ENCODE measurements around the gene CSH2. TPM values are rescaled to one million over a fixed set of nuclear protein-coding genes. Genes with fewer than 3 reads are reported as not detected.

Gene CSH2
- total RNA-seq, 1 experiment from 2014 or later = not detected

DNA sequence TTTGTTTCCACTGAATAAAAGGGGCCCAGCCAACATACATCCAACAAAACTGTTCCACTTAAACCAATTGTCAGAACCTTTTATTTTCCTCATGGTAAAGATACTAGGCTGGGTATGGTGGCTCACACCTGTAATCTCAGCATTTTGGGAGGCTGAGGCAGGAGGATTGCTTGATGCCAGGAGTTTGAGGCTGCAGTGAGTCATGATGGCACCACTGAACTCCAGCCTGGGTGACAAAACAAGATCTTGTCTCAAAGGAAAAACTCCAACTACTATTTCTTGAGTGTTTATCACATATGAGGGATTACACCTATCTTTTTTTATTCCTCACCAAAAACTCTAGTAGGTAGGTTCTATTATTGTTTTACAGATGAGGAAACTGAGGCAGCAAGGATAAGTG, 50.9 kb downstream of the CSH2 start:
- no peaks in the 10 kb centered on the region for H4K20me1 ChIP-seq (ENCODE audit: control insufficient read depth, insufficient read depth, insufficient read length)
- H3K79me2 ChIP-seq (ENCODE audit: insufficient read depth, low read length) = peaks cover 1% of the 10 kb centered on the region; the same call in 1 of the 2 replicates
- Mint-ChIP-seq H3K9me3 (no peaks in the 10 kb centered on the region; a peak in 1 of 5 replicates), H3K27ac (no peak overlapping the region), H3K36me3 (ENCODE audit: insufficient read depth in 1 of 3, low read depth in 3 of 3) (peaks cover 62 to 97% (median 84%) of the 10 kb centered on the region in 3 experiments), H3K4me3 (no peak overlapping the region), H3K27me3 (ENCODE audit: low read depth) (no peaks in the 10 kb centered on the region; the same call in 1 of the 2 replicates), H3K4me1 (peaks cover 6 to 7% of the 10 kb centered on the region in 2 experiments)
- H3K9me3 ChIP-seq (ENCODE audit: control insufficient read depth, low read depth, low read length) = no peaks in the 10 kb centered on the region
- no peak overlapping the region for H3K23ac ChIP-seq (ENCODE audit: insufficient read length, low read depth, low read length)
- H3K4me1 ChIP-seq (ENCODE audit: insufficient read depth, low read length) = no peaks in the 10 kb centered on the region
- H3K18ac ChIP-seq (ENCODE audit: insufficient read length, low read depth, low read length) = no peak overlapping the region
- no peak overlapping the region for H4K5ac ChIP-seq (ENCODE audit: insufficient read length, low read depth, low read length)
- H4K91ac ChIP-seq (ENCODE audit: insufficient read length, low read depth, low read length) = no peak overlapping the region
- no peak for DNase-seq
- H2AFZ ChIP-seq (ENCODE audit: low read length) = no peak overlapping the region
- H3K56ac ChIP-seq (ENCODE audit: insufficient read length, low read depth, low read length) = no peak overlapping the region
- no peak overlapping the region for H2AK5ac ChIP-seq (ENCODE audit: insufficient read length, low read length)
- H3K14ac ChIP-seq (ENCODE audit: insufficient read depth, low read length) = no peak overlapping the region
- no peak overlapping the region for H3K4me2 ChIP-seq (ENCODE audit: insufficient read depth, insufficient read length, low read length)
- H4K8ac ChIP-seq (replicated peaks; ENCODE audit: insufficient read length, low read depth, low read length) = no peak overlapping the region
- no peak overlapping the region for H3T11ph ChIP-seq (ENCODE audit: low read length)
- H2BK20ac ChIP-seq (ENCODE audit: low read depth, low read length, poor library complexity, severe bottlenecking) = no peak overlapping the region
- no peak overlapping the region for H2BK15ac ChIP-seq (ENCODE audit: low read depth, low read length)
- no peak overlapping the region for H2BK12ac ChIP-seq (ENCODE audit: insufficient read length, low read depth, low read length)
- no peak overlapping the region for H2BK5ac ChIP-seq (ENCODE audit: insufficient read length, low read length)
- no peak overlapping the region for H2BK120ac ChIP-seq (ENCODE audit: low read depth, low read length, poor library complexity, severe bottlenecking)
- H3K23me2 ChIP-seq (ENCODE audit: insufficient read length, low read depth, low read length, poor library complexity, severe bottlenecking) = peaks cover 1% of the 10 kb centered on the region
- H3K9ac ChIP-seq (ENCODE audit: extremely low read depth, insufficient read length, low read length) = no peak overlapping the region
- H3K4ac ChIP-seq (ENCODE audit: low read depth, low read length) = no peak overlapping the region
- H3K27me3 ChIP-seq (ENCODE audit: insufficient read depth, low read length) = no peaks in the 10 kb centered on the region
- no peak overlapping the region for H3K27ac ChIP-seq (ENCODE audit: insufficient read length, low read depth, low read length)
- H3K79me1 ChIP-seq (ENCODE audit: insufficient read depth, low read depth, low read length, poor library complexity, severe bottlenecking) = no peaks in the 10 kb centered on the region
- TF ChIP-seq, protein P1, sequence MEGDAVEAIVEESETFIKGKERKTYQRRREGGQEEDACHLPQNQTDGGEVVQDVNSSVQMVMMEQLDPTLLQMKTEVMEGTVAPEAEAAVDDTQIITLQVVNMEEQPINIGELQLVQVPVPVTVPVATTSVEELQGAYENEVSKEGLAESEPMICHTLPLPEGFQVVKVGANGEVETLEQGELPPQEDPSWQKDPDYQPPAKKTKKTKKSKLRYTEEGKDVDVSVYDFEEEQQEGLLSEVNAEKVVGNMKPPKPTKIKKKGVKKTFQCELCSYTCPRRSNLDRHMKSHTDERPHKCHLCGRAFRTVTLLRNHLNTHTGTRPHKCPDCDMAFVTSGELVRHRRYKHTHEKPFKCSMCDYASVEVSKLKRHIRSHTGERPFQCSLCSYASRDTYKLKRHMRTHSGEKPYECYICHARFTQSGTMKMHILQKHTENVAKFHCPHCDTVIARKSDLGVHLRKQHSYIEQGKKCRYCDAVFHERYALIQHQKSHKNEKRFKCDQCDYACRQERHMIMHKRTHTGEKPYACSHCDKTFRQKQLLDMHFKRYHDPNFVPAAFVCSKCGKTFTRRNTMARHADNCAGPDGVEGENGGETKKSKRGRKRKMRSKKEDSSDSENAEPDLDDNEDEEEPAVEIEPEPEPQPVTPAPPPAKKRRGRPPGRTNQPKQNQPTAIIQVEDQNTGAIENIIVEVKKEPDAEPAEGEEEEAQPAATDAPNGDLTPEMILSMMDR (conservative IDR thresholded peaks at IDR 0.05) = no peak

Other genes with a start within 250 kb of the CSH2 start
- gene LIMD2, start 173.6 kb downstream of the CSH2 start, total RNA-seq (2021) = 93.5 and 94.4 TPM in 2 replicates
- 34.5 and 35.0 TPM in 2 replicates for gene STRADA, start 131.9 kb downstream of the CSH2 start, total RNA-seq (2021)
- 79.4 and 79.6 TPM in 2 replicates for gene CCDC47, start 100.1 kb downstream of the CSH2 start, total RNA-seq (2021)
- gene DDX42, start 99.5 kb downstream of the CSH2 start, total RNA-seq (2021) = 184 and 187 TPM in 2 replicates
- gene PSMC5, start 46.2 kb downstream of the CSH2 start, total RNA-seq (2021) = 178 and 183 TPM in 2 replicates
- 77.5 and 80.3 TPM in 2 replicates for gene FTSJ3, start 46.0 kb downstream of the CSH2 start, total RNA-seq (2021)
- gene SMARCD2, start 31.0 kb downstream of the CSH2 start, total RNA-seq (2021) = 68.9 and 71.4 TPM in 2 replicates
- gene GH2, start 8.3 kb upstream of the CSH2 start, total RNA-seq (2021) = 0.50 and 0.77 TPM in 2 replicates
- not detected in 2 replicates for gene CSH1, start 22.9 kb upstream of the CSH2 start, total RNA-seq (2021)
- not detected in 2 replicates for gene CSHL1, start 37.6 kb upstream of the CSH2 start, total RNA-seq (2021)
- not detected in 2 replicates for gene GH1, start 45.2 kb upstream of the CSH2 start, total RNA-seq (2021)
- 0.96 and 1.4 TPM in 2 replicates for gene CD79B, start 58.7 kb upstream of the CSH2 start, total RNA-seq (2021)
- 5.0 and 5.8 TPM in 2 replicates for gene SCN4A, start 99.2 kb upstream of the CSH2 start, total RNA-seq (2021)
- gene PRR29, start 124.7 kb upstream of the CSH2 start, total RNA-seq (2021) = 0.87 and 1.5 TPM in 2 replicates
- 0.28 and 0.35 TPM in 2 replicates for gene ICAM2, start 147.0 kb upstream of the CSH2 start, total RNA-seq (2021)

All from H9 (cell line).